GM18867 (cell line): ENCODE measurements around the gene PPIF.

ENCODE experiments used
- ATAC-seq: cut with Tn5 transposase; IDR thresholded peaks from one replicate; pipeline ENCODE4 v1.9.1; 2021; ENCODE audit warnings: mild to moderate bottlenecking, moderate library complexity; ENCODE audit not compliant: unreplicated experiment

Gene PPIF

GRCh38 chr10:79385392-79385795, 38.1 kb downstream of the PPIF start:
- no peak for ATAC-seq

GRCh38 chr10:79385804-79386531, 38.7 kb downstream of the PPIF start:
- ATAC-seq = no peak

GRCh38 chr10:79386637-79387465, 39.6 kb downstream of the PPIF start:
- ATAC-seq = no peak

- ATAC-seq = no peak
Measured at GRCh38 chr10:79387466-79387973, 40.3 kb downstream of the PPIF start.

- ATAC-seq = no peak
Measured at GRCh38 chr10:79387974-79388850, 40.9 kb downstream of the PPIF start.

GRCh38 chr10:79390057-79390456, 42.8 kb downstream of the PPIF start:
- ATAC-seq = no peak

- ATAC-seq = no peak
Measured at GRCh38 chr10:79390551-79391229, 43.4 kb downstream of the PPIF start.

- ATAC-seq = no peak
Measured at GRCh38 chr10:79391231-79392019, 44.2 kb downstream of the PPIF start.

- ATAC-seq = no peak
Measured at GRCh38 chr10:79392020-79392398, 44.7 kb downstream of the PPIF start.

GRCh38 chr10:79392506-79393176, 45.4 kb downstream of the PPIF start:
- ATAC-seq = no peak

GRCh38 chr10:79393221-79393923, 46.1 kb downstream of the PPIF start:
- no peak for ATAC-seq

- ATAC-seq = no peak
Measured at GRCh38 chr10:79393924-79394610, 46.8 kb downstream of the PPIF start.

- no peak for ATAC-seq
Measured at GRCh38 chr10:79394664-79395063, 47.4 kb downstream of the PPIF start.

GRCh38 chr10:79396520-79396919, 49.3 kb downstream of the PPIF start:
- no peak for ATAC-seq

- no peak for ATAC-seq
Measured at GRCh38 chr10:79397051-79397450, 49.8 kb downstream of the PPIF start.

- ATAC-seq = no peak
Measured at GRCh38 chr10:79397575-79398303, 50.5 kb downstream of the PPIF start.

GRCh38 chr10:79398642-79399041, 51.4 kb downstream of the PPIF start:
- ATAC-seq = no peak
